ENCODE results near the gene FGR.
"Not testable (repeated sequence)": the region's sequence is repeated elsewhere in the genome, so short reads cannot be mapped to it uniquely, and the experiment has no call there.

The FGR gene

GRCh38 chr1:27628712-27629111 is 6.3 kb downstream of the FGR start:
- H3K4me3 Mint-ChIP-seq = no peak overlapping the region
- no peak for DNase-seq
- H3K36me3 Mint-ChIP-seq (ENCODE audit: low read depth) = no peaks in the 10 kb centered on the region
- TF ChIP-seq CTCF (IDR thresholded peaks at IDR 0.05) = no peak
- H3K27ac Mint-ChIP-seq = no peak overlapping the region
- H3K27me3 Mint-ChIP-seq (ENCODE audit: low read depth, poor library complexity) = peaks cover 33% of the 10 kb centered on the region
- no peaks in the 10 kb centered on the region for H3K9me3 Mint-ChIP-seq
- H3K4me1 Mint-ChIP-seq = peaks cover 47% of the 10 kb centered on the region

DNA sequence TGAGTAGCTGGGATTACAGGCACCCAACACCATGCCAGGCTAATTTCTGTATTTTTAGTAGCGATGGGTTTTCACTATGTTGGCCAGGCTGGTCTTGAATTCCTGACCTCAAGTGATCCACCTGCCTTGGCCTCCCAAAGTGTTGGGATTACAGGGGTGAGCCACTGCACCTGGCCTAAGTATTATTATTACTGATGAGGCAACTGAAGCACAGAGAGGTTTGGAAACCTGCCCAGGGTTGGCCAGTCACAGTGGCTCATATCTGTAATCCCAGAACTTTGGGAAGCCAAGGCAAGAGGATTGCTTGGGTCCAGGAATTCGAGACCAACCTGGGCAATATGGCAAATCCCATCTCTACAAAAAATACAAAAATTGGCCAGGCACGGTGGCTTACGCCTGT is 7.3 kb downstream of the FGR start:
- Mint-ChIP-seq H3K4me1 (peaks cover 47% of the 10 kb centered on the region), H3K27me3 (ENCODE audit: low read depth, poor library complexity) (peaks cover 23% of the 10 kb centered on the region)
- H3K36me3 Mint-ChIP-seq (ENCODE audit: low read depth); H3K9me3 Mint-ChIP-seq; H3K27ac Mint-ChIP-seq; H3K4me3 Mint-ChIP-seq; DNase-seq: not testable (repeated sequence)

GRCh38 chr1:27627061-27627460 is 7.9 kb downstream of the FGR start:
- H3K36me3 Mint-ChIP-seq (ENCODE audit: low read depth) = no peaks in the 10 kb centered on the region
- no peaks in the 10 kb centered on the region for H3K9me3 Mint-ChIP-seq
- H3K4me1 Mint-ChIP-seq = peaks cover 46% of the 10 kb centered on the region
- TF ChIP-seq CTCF (IDR thresholded peaks at IDR 0.05) = no peak
- H3K27me3 Mint-ChIP-seq (ENCODE audit: low read depth, poor library complexity) = peaks cover 16% of the 10 kb centered on the region
- H3K27ac Mint-ChIP-seq = no peak overlapping the region
- no peak overlapping the region for H3K4me3 Mint-ChIP-seq
- DNase-seq = no peak

DNA sequence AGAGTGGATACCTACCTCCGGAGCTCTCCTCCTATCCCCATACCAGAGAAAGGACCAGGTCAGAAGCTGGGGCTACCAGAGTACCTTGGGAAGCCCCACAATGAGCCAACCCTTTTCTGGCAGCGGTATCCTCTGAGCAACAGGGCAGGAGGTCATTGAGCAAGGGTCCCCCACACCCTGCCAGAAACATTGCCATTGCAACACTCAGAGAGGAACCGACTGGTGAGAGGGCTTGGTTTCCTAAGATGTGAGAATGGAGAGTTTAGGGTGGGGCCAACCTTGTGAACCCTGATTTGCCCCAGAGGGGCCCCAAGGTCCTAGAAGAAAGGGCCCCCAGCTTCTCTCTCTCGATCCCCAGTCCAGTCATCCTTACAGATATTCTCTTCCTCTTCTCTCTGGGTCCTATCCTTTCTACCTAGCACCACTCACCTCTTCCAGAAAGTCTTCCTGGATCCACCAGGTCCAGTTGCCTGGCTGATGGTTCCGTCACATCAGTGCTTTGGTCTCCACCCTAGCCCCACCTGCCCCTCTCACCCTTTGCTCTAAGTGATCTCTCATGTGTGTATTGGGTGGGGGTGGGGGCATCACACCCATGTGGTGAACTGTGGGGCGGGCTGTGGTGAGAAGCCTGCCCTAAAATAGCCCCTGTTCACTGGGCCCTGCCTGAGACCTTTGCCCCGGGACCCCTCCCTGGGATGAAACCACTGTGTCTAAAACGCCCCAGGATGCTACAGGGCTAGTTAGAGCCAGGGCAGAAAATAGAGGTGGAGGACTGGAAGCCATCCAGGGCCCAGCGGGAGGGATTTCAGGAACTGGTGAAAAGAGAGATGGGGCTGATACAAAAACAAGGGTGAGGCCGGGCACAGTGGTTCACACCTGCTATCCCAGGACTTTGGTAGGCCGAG is 8.7 kb downstream of the FGR start:
- no peaks in the 10 kb centered on the region for H3K36me3 Mint-ChIP-seq (ENCODE audit: low read depth)
- H3K4me3 Mint-ChIP-seq = no peak overlapping the region
- peaks cover 39% of the 10 kb centered on the region for H3K4me1 Mint-ChIP-seq
- peaks cover 9% of the 10 kb centered on the region for H3K27me3 Mint-ChIP-seq (ENCODE audit: low read depth, poor library complexity)
- H3K27ac Mint-ChIP-seq = no peak overlapping the region
- TF ChIP-seq CTCF (IDR thresholded peaks at IDR 0.05) = no peak
- H3K9me3 Mint-ChIP-seq = no peaks in the 10 kb centered on the region
- DNase-seq = no peak

DNA sequence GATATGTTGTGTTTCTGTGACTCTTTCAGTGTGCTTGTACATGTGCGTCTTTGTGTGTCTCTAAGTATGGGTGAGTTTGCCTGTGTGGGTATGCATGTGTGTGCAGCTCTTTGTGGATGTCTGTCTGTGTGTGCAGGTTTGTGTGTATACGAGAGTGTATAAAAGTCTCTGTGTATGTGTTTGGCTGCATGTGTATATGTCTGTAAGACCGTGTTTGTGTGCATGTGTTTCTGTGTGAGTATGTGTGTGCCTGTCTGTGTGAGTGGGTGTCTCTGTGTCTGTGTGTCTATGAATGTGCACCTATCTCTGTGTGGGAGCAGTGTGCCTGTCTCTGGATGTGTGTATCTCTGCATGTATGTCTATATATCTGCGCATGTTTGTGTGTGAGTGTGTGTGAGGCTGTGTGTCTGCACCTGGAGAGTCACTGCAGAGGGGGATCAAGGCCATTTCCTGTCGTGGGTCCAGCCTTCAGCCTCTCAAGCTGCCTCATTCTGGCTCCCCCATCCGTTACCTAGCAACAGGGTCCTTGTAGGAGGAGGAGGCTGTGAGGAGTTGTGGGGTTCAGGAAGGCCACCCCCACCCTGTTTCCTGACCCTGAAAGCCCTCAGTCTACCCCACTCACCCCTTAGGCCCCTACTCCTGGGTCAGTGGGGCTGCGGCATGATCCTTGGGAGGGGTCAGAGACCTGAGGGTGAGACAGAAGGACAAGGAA is 10.4 kb downstream of the FGR start:
- no peak for DNase-seq
- Mint-ChIP-seq H3K9me3 (no peaks in the 10 kb centered on the region), H3K4me1 (peaks cover 28% of the 10 kb centered on the region), H3K4me3 (no peak overlapping the region), H3K36me3 (ENCODE audit: low read depth) (no peaks in the 10 kb centered on the region), H3K27ac (no peak overlapping the region), H3K27me3 (ENCODE audit: low read depth, poor library complexity) (peaks cover 8% of the 10 kb centered on the region)
- TF ChIP-seq CTCF (IDR thresholded peaks at IDR 0.05) = no peak

DNA sequence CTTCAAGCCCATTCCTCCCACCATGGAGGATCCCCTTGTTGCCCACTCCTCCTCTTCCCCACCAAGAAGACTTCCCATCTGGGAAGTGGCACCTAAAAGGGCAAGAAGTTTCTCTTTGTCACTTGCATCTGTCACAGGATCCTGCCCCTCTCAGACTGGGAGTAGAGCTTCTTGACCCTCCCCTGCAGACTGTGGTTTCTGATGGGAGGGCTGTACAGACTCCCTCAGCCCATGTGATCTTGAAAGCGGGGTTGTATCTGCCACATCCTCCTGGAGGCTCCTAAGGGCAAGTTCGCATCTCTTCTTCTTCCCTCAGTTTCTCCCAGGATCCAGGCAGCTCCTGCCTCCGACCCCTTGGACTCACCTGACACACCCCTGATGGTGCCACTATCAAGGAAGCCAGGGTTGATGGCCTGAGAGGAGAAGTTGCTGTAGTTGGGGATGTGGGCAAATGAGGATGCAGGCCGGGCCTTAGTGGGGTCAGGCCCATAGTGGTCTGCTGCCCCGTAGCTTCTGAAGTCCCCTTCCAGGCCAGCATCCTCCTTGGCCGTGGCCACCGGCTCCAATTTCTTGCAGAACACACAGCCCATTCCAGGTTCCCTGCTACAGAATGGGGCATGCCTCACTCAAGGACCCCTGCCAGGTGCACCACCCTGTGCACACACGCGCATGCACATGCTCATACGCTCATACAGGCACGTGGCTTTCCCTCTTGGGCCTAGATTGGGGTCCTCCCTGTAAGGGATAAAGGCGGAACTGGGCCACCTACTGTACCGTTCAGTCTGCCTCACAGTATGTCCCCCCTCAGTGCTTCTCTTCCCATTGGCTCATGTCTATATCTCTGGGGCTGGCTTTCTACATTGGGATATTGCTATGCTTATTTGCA is 11.4 kb downstream of the FGR start:
- no peak for DNase-seq
- no peak for TF ChIP-seq CTCF (IDR thresholded peaks at IDR 0.05)

More for the DNA sequence above, 11.4 kb downstream of the FGR start:
- Mint-ChIP-seq H3K9me3 (no peaks in the 10 kb centered on the region), H3K27me3 (ENCODE audit: low read depth, poor library complexity) (peaks cover 6% of the 10 kb centered on the region), H3K27ac (no peak overlapping the region), H3K36me3 (ENCODE audit: low read depth) (no peaks in the 10 kb centered on the region), H3K4me1 (peaks cover 28% of the 10 kb centered on the region), H3K4me3 (no peak overlapping the region)
